PC-3 (cell line): ENCODE data around the gene LEUTX. TPM values are rescaled to one million over a fixed set of nuclear protein-coding genes. Genes with fewer than 3 reads are reported as not detected.

ENCODE experiments used
- ATAC-seq: fragments of 200-7000 bp; cut with Tn5 transposase; 2 replicates; pipeline ENCODE4 v1.9.1; 2020; ENCODE audit warnings: mild to moderate bottlenecking, moderate library complexity
- BruUV-seq: library from RNA; stranded (reverse); fragments of 400-500 nt; replicated peaks from 2 replicates; lab custom pipeline; 2021; lab: Mats Ljungman, UMichigan
- CTCF ChIA-PET: fragments of 300-600 bp; sonication (Branson Sonifier 250); formaldehyde crosslinking; loops from one replicate; lab custom pipeline; 2022; ENCODE audit warnings: antibody characterized with exemption; lab: Charles Lee
- POLR2A ChIA-PET: fragments of 300-600 bp; sonication (Branson Sonifier 250); formaldehyde crosslinking; loops from one replicate; lab custom pipeline; 2022; ENCODE audit warnings: antibody characterized with exemption; ENCODE audit not compliant: unreplicated experiment; lab: Charles Lee
- DNase-seq: peaks from one replicate; pipeline ENCODE4 v3.0.0-alpha.2; 2015
- H2AFZ ChIP-seq: fragments of 300-600 bp; sonication (generic); 2 replicates; pipeline ENCODE4 v1.6.0; 2016; ENCODE audit warnings: antibody characterized with exemption, low read length
- H3F3A ChIP-seq: fragments of 300-600 bp; sonication (generic); one replicate; pipeline ENCODE4 v1.6.0; 2017; ENCODE audit warnings: antibody characterized with exemption, low read length, control low read depth, mild to moderate bottlenecking; ENCODE audit not compliant: unreplicated experiment
- H3K27ac ChIP-seq: fragments of 300-600 bp; sonication (generic); 2 replicates; pipeline ENCODE4 v1.5.1; 2016; ENCODE audit warnings: mild to moderate bottlenecking, low read length
- H3K27me3 ChIP-seq: fragments of 300-600 bp; sonication (generic); 2 replicates; pipeline ENCODE4 v1.6.1; 2016; ENCODE audit warnings: low read length, mixed read lengths
- H3K36me3 ChIP-seq: fragments of 300-600 bp; sonication (generic); 2 replicates; pipeline ENCODE4 v1.6.1; 2016; ENCODE audit warnings: low read depth, mixed run types, low read length, mixed read lengths
- H3K4me1 ChIP-seq: fragments of 300-600 bp; sonication (generic); 2 replicates; pipeline ENCODE4 v1.5.1; 2016; ENCODE audit warnings: low read length; ENCODE audit not compliant: insufficient read depth
- H3K4me2 ChIP-seq: fragments of 300-600 bp; sonication (generic); 2 replicates; pipeline ENCODE4 v1.6.0; 2016; ENCODE audit warnings: low read length
- H3K4me3 ChIP-seq: fragments of 300-600 bp; sonication (generic); 2 replicates; pipeline ENCODE4 v1.5.1; 2016; ENCODE audit warnings: mild to moderate bottlenecking, low read length, mixed read lengths
- H3K79me2 ChIP-seq: fragments of 300-600 bp; sonication (generic); 2 replicates; pipeline ENCODE4 v1.6.1; 2017; ENCODE audit warnings: low read length, mixed read lengths
- H3K9ac ChIP-seq: fragments of 300-600 bp; sonication (generic); 2 replicates; pipeline ENCODE4 v1.6.0; 2016; ENCODE audit warnings: mild to moderate bottlenecking, low read length
- H3K9me2 ChIP-seq: fragments of 300-600 bp; sonication (generic); replicated peaks from 2 replicates; pipeline ENCODE4 v1.6.1; 2016; ENCODE audit warnings: mixed run types, low read length, mixed read lengths
- H3K9me3 ChIP-seq: fragments of 300-600 bp; sonication (generic); 2 replicates; pipeline ENCODE4 v1.6.1; 2016; ENCODE audit warnings: low read length, mixed read lengths
- H4K20me1 ChIP-seq: fragments of 300-600 bp; sonication (generic); 2 replicates; pipeline ENCODE4 v1.6.1; 2016; ENCODE audit warnings: low read length, mixed read lengths
- CTCF ChIP-seq: fragments of 300-600 bp; sonication (generic); conservative IDR thresholded peaks from 2 replicates; pipeline ENCODE4 v1.5.1; 2017; ENCODE audit warnings: antibody characterized with exemption, low read depth, mild to moderate bottlenecking, low read length
- EZH2 ChIP-seq: fragments of 300-600 bp; sonication (generic); IDR thresholded peaks from one replicate; pipeline ENCODE4 v1.6.1; 2017; ENCODE audit warnings: antibody characterized with exemption, mild to moderate bottlenecking, low read length; ENCODE audit not compliant: unreplicated experiment
- EZH2phosphoT487 ChIP-seq: fragments of 300-600 bp; sonication (generic); IDR thresholded peaks from 2 replicates; pipeline ENCODE4 v1.6.1; 2018; ENCODE audit warnings: mild to moderate bottlenecking, antibody characterized with exemption, low read length, borderline replicate concordance
- intact Hi-C: fragments of 100-400 bp; cut with micrococcal nuclease; formaldehyde crosslinking; loops from 2 replicates; pipeline ENCODE4 v1.9.0; 2023
- total RNA-seq: library from RNA; depleted of rRNA; stranded (reverse); fragments of >200 nt; gene quantifications from 2 replicates; pipeline ENCODE4 v1.2.3, GENCODE V29; 2014

Gene LEUTX
- total RNA-seq, 1 experiment from 2014 or later = not detected

- H3K27ac ChIP-seq = no peak overlapping the region
- peaks cover 4% of the 10 kb centered on the region; the same call in 1 of the 2 replicates for H3K4me1 ChIP-seq
- BruUV-seq = no TSS peak
- ChIA-PET POLR2A (no interaction called here), CTCF (no interaction called here)
- peak overlapping the region; percentile 15; the same call in 1 of the 2 replicates for H3K9ac ChIP-seq
- H3K36me3 ChIP-seq = peaks cover 22% of the 10 kb centered on the region
- no peak overlapping the region for H2AFZ ChIP-seq
- DNase-seq (no peak), ATAC-seq (no peak)
- no peak overlapping the region; the same call in 1 of the 2 replicates for H3K4me3 ChIP-seq
- H3K79me2 ChIP-seq = no peaks in the 10 kb centered on the region
- no peaks in the 10 kb centered on the region for H3K9me3 ChIP-seq
- H4K20me1 ChIP-seq = no peaks in the 10 kb centered on the region
- H3F3A ChIP-seq = no peaks in the 10 kb centered on the region
- intact Hi-C loops = no loop called here
- peak overlapping the region; percentile 80; the same call in 1 of the 2 replicates for H3K4me2 ChIP-seq
- no peaks in the 10 kb centered on the region for H3K9me2 ChIP-seq
- TF ChIP-seq CTCF (no peak), EZH2 (no peak), EZH2phosphoT487 (no peak)
- H3K27me3 ChIP-seq = no peaks in the 10 kb centered on the region
Observed at GRCh38 chr19:39832341-39833083, 53.9 kb downstream of the LEUTX start.

- no peak; the same call in 1 of the 2 replicates for ATAC-seq
- H3F3A ChIP-seq = no peaks in the 10 kb centered on the region
- H3K4me2 ChIP-seq = peak overlapping the region; percentile 80
- ChIA-PET POLR2A (interaction anchor here (0.6 kb wide), 1 partner anchor 50 kb away, joined by 17 read pairs; no protein-coding TSS in a partner anchor), CTCF (no interaction called here)
- H3K9ac ChIP-seq = peak overlapping the region; percentile 15; the same call in 1 of the 2 replicates
- no peak overlapping the region for H2AFZ ChIP-seq
- H3K4me1 ChIP-seq = peaks cover 4% of the 10 kb centered on the region; the same call in 1 of the 2 replicates
- DNase-seq = no peak
- H3K9me3 ChIP-seq = no peaks in the 10 kb centered on the region
- no peaks in the 10 kb centered on the region for H3K27me3 ChIP-seq
- no TSS peak for BruUV-seq
- no peaks in the 10 kb centered on the region for H4K20me1 ChIP-seq
- no peaks in the 10 kb centered on the region for H3K9me2 ChIP-seq
- H3K4me3 ChIP-seq = peak overlapping the region; percentile 73; the same call in 1 of the 2 replicates
- no peak overlapping the region for H3K27ac ChIP-seq
- no peak for TF ChIP-seq EZH2
- no peak for TF ChIP-seq CTCF
- TF ChIP-seq EZH2phosphoT487 = no peak
- no peaks in the 10 kb centered on the region for H3K79me2 ChIP-seq
- peaks cover 27% of the 10 kb centered on the region for H3K36me3 ChIP-seq
- intact Hi-C loops = no loop called here
Observed at GRCh38 chr19:39833160-39833463, 54.5 kb downstream of the LEUTX start.
